Ovary (tissue), 3 donors: ENCODE results near the gene S1PR5.

Experiments used
- CTCF ChIP-seq, 3 donors: fragments of 450-650 bp in 2 of 3; fragments of 200-600 bp in 1 of 3; IDR thresholded peaks; one replicate each; pipeline versions ENCODE4 v1.5.1 to v1.8.0; 2016 to 2022; ENCODE audit warnings: antibody characterized with exemption in 3 of 3, mild to moderate bottlenecking in 1 of 3
- POLR2A ChIP-seq: fragments of 450-650 bp; IDR thresholded peaks from one replicate; pipeline ENCODE4 v1.6.1; 2017; ENCODE audit warnings: antibody characterized with exemption, mild to moderate bottlenecking, moderate library complexity
- donor health status: DM: no; HTN: no; CAD: no.

GRCh38 chr19:10514211-10515145 lies 2.8 kb downstream of the S1PR5 start:
- TF ChIP-seq POLR2A (no peak), CTCF (IDR thresholded peaks at IDR 0.05) (no peak)
